T-helper 9 cell (primary cell): ENCODE data around the gene GALNT7.
"Not testable (repeated sequence)": the region's sequence is repeated elsewhere in the genome, so short reads cannot be mapped to it uniquely, and the experiment has no call there.

Experiments
- DNase-seq: peaks from one replicate; pipeline ENCODE4 v3.0.0-alpha.2; 2020

GALNT7 gene

GRCh38 chr4:173199553-173199952 lies 30.9 kb downstream of the GALNT7 start:
- no peak for DNase-seq

GRCh38 chr4:173200103-173200884 lies 31.7 kb downstream of the GALNT7 start:
- DNase-seq = no peak

GRCh38 chr4:173202395-173202794 lies 33.8 kb downstream of the GALNT7 start:
- DNase-seq = no peak

GRCh38 chr4:173205656-173206055 lies 37.0 kb downstream of the GALNT7 start:
- no peak for DNase-seq

GRCh38 chr4:173208420-173208819 lies 39.8 kb downstream of the GALNT7 start:
- DNase-seq = no peak

GRCh38 chr4:173211222-173211621 lies 42.6 kb downstream of the GALNT7 start:
- DNase-seq = no peak

- no peak for DNase-seq
Observed at GRCh38 chr4:173211838-173212237, 43.2 kb downstream of the GALNT7 start.

GRCh38 chr4:173212379-173212778 lies 43.8 kb downstream of the GALNT7 start:
- no peak for DNase-seq

GRCh38 chr4:173213296-173213695 lies 44.7 kb downstream of the GALNT7 start:
- DNase-seq = no peak

- DNase-seq = no peak
Observed at GRCh38 chr4:173214231-173214630, 45.6 kb downstream of the GALNT7 start.

- DNase-seq = no peak
Observed at GRCh38 chr4:173214661-173215060, 46.0 kb downstream of the GALNT7 start.

GRCh38 chr4:173217075-173217474 lies 48.5 kb downstream of the GALNT7 start:
- no peak for DNase-seq

- no peak for DNase-seq
Observed at GRCh38 chr4:173217727-173218126, 49.1 kb downstream of the GALNT7 start.

GRCh38 chr4:173218411-173219125 lies 50.0 kb downstream of the GALNT7 start:
- DNase-seq = no peak

GRCh38 chr4:173219126-173219437 lies 50.5 kb downstream of the GALNT7 start:
- not testable (repeated sequence) for DNase-seq

- DNase-seq = no peak
Observed at GRCh38 chr4:173223743-173224142, 55.1 kb downstream of the GALNT7 start.

- no peak for DNase-seq
Observed at GRCh38 chr4:173226401-173226888, 57.8 kb downstream of the GALNT7 start.

- no peak for DNase-seq
Observed at GRCh38 chr4:173227756-173228155, 59.1 kb downstream of the GALNT7 start.

- DNase-seq = no peak
Observed at GRCh38 chr4:173230062-173230461, 61.5 kb downstream of the GALNT7 start.

- no peak for DNase-seq
Observed at GRCh38 chr4:173231916-173232315, 63.3 kb downstream of the GALNT7 start.

GRCh38 chr4:173233857-173234256 lies 65.2 kb downstream of the GALNT7 start:
- no peak for DNase-seq

- DNase-seq = no peak
Observed at GRCh38 chr4:173235050-173235449, 66.4 kb downstream of the GALNT7 start.

- DNase-seq = no peak
Observed at GRCh38 chr4:173236301-173236700, 67.7 kb downstream of the GALNT7 start.

- DNase-seq = no peak
Observed at GRCh38 chr4:173237152-173237551, 68.5 kb downstream of the GALNT7 start.
